PC-9 (cell line): ENCODE measurements around the gene HSBP1L1. TPM values are rescaled to one million over a fixed set of nuclear protein-coding genes. Genes with fewer than 3 reads are reported as not detected.

ENCODE experiments used
- BruUV-seq: library from RNA; stranded (reverse); fragments of 400-500 nt; replicated peaks from 2 replicates; lab custom pipeline; 2021; lab: Mats Ljungman, UMichigan
- CTCF ChIA-PET: fragments of 300-600 bp; sonication (Branson Sonifier 250); formaldehyde crosslinking; loops from one replicate; lab custom pipeline; 2022; ENCODE audit warnings: antibody characterized with exemption; lab: Charles Lee
- POLR2A ChIA-PET: fragments of 300-600 bp; sonication (Branson Sonifier 250); formaldehyde crosslinking; loops from one replicate; lab custom pipeline; 2022; ENCODE audit warnings: antibody characterized with exemption; ENCODE audit not compliant: unreplicated experiment; lab: Charles Lee
- DNase-seq, 2 experiments: peaks; one replicate each; pipeline versions ENCODE4 v3.0.0 to v3.0.0-alpha.2; 2015 to 2022; ENCODE audit warnings: mixed read lengths in 1 of 2
- H2AFZ ChIP-seq: fragments of 200-600 bp; sonication (generic); 2 replicates; pipeline ENCODE4 v1.8.1; 2017; ENCODE audit warnings: antibody characterized with exemption
- H3F3A ChIP-seq: fragments of 200-600 bp; sonication (generic); 2 replicates; pipeline ENCODE4 v1.8.1; 2017; ENCODE audit warnings: antibody characterized with exemption, mild to moderate bottlenecking, low read depth; ENCODE audit not compliant: insufficient read depth
- H3K27ac ChIP-seq: fragments of 200-600 bp; sonication (generic); 2 replicates; pipeline ENCODE4 v1.6.1; 2016; ENCODE audit warnings: mixed run types
- H3K27me3 ChIP-seq: fragments of 200-600 bp; sonication (generic); 2 replicates; pipeline ENCODE4 v1.6.1; 2016; ENCODE audit warnings: low read depth, mixed run types; ENCODE audit not compliant: insufficient read depth
- H3K36me3 ChIP-seq: fragments of 200-600 bp; sonication (generic); 2 replicates; pipeline ENCODE4 v1.6.1; 2016; ENCODE audit warnings: low read depth, mixed run types
- H3K4me1 ChIP-seq: fragments of 200-600 bp; sonication (generic); replicated peaks from 2 replicates; pipeline ENCODE4 v1.6.1; 2016; ENCODE audit warnings: mixed run types; ENCODE audit not compliant: insufficient read depth
- H3K4me2 ChIP-seq: fragments of 200-600 bp; sonication (generic); 2 replicates; pipeline ENCODE4 v1.6.1; 2017; ENCODE audit warnings: mixed run types
- H3K4me3 ChIP-seq: fragments of 200-600 bp; sonication (generic); 2 replicates; pipeline ENCODE4 v1.6.1; 2016; ENCODE audit warnings: mixed run types
- H3K79me2 ChIP-seq: fragments of 200-600 bp; sonication (generic); 2 replicates; pipeline ENCODE4 v1.6.1; 2017; ENCODE audit warnings: low read depth, mixed run types
- H3K9me2 ChIP-seq: fragments of 200-600 bp; sonication (generic); 2 replicates; pipeline ENCODE4 v1.8.1; 2017; ENCODE audit warnings: mild to moderate bottlenecking; ENCODE audit not compliant: insufficient read depth
- H3K9me3 ChIP-seq: fragments of 200-600 bp; sonication (generic); 2 replicates; pipeline ENCODE4 v1.8.1; 2016; ENCODE audit warnings: low read depth; ENCODE audit not compliant: insufficient read depth
- H4K20me1 ChIP-seq: fragments of 200-600 bp; sonication (generic); 2 replicates; pipeline ENCODE4 v1.8.1; 2017; ENCODE audit not compliant: insufficient read depth
- CTCF ChIP-seq: fragments of 200-600 bp; sonication (generic); conservative IDR thresholded peaks from 2 replicates; pipeline ENCODE4 v1.6.1; 2017; ENCODE audit warnings: mixed run types, antibody characterized with exemption, mild to moderate bottlenecking, moderate library complexity
- EZH2 ChIP-seq: fragments of 200-600 bp; sonication (generic); IDR thresholded peaks from 2 replicates; pipeline ENCODE4 v1.8.0; 2017; ENCODE audit warnings: antibody characterized with exemption, low read depth
- intact Hi-C: fragments of 100-400 bp; cut with micrococcal nuclease; formaldehyde crosslinking; loops from one replicate; pipeline ENCODE4 v1.10.0; 2022; ENCODE audit not compliant: unreplicated experiment
- total RNA-seq: library from RNA; stranded (reverse); gene quantifications from 2 replicates; pipeline ENCODE4 v1.2.3, GENCODE V29; 2021

The HSBP1L1 gene
- total RNA-seq, 1 experiment from 2014 or later = 41.5 TPM

- intact Hi-C loops = no loop called here
- Histone ChIP-seq H3K79me2 (peaks cover 84% of the 10 kb centered on the region), H2AFZ (no peak overlapping the region), H3K36me3 (peaks cover 37% of the 10 kb centered on the region), H3K4me3 (no peak overlapping the region), H3K27me3 (no peaks in the 10 kb centered on the region), H3K27ac (no peak overlapping the region), H3K9me3 (no peaks in the 10 kb centered on the region), H3K4me1 (no peaks in the 10 kb centered on the region), H3K9me2 (no peaks in the 10 kb centered on the region), H4K20me1 (peaks cover 86% of the 10 kb centered on the region), H3K4me2 (no peak overlapping the region), H3F3A (peaks cover 8% of the 10 kb centered on the region)
- peak in 1 of 2 experiments; percentile 3 for DNase-seq
- BruUV-seq = no TSS peak
- ChIA-PET CTCF (no interaction called here), POLR2A (no interaction called here)
- TF ChIP-seq CTCF (no peak), EZH2 (no peak)
Measured at GRCh38 chr18:79975985-79976680, 11.7 kb downstream of the HSBP1L1 start.

- POLR2A ChIA-PET = no interaction called here
- Histone ChIP-seq H2AFZ (no peak overlapping the region), H3K9me3 (no peaks in the 10 kb centered on the region), H3K4me3 (no peak overlapping the region), H3K4me1 (0 out of 2 replicates have a peak, but pooled peaks cover 4% of the 10 kb centered on the region), H3K79me2 (peaks cover 100% of the 10 kb centered on the region), H3K27ac (no peak overlapping the region), H3K36me3 (peaks cover 28% of the 10 kb centered on the region), H3K9me2 (no peaks in the 10 kb centered on the region), H3F3A (peaks cover 5% of the 10 kb centered on the region; the same call in 1 of the 2 replicates), H3K4me2 (no peak overlapping the region), H4K20me1 (peaks cover 100% of the 10 kb centered on the region), H3K27me3 (no peaks in the 10 kb centered on the region)
- CTCF ChIA-PET = no interaction called here
- no peak for DNase-seq
- no TSS peak for BruUV-seq
- TF ChIP-seq CTCF = no peak
- TF ChIP-seq EZH2 = no peak
- intact Hi-C loops = no loop called here
Measured at GRCh38 chr18:79979843-79980242, 15.4 kb downstream of the HSBP1L1 start.

- H3K27ac ChIP-seq = no peak overlapping the region
- POLR2A ChIA-PET = no interaction called here
- H3K27me3 ChIP-seq = no peaks in the 10 kb centered on the region
- peaks cover 100% of the 10 kb centered on the region for H4K20me1 ChIP-seq
- H3K4me1 ChIP-seq = 0 out of 2 replicates have a peak, but pooled peaks cover 4% of the 10 kb centered on the region
- TF ChIP-seq EZH2 (no peak), CTCF (no peak)
- H2AFZ ChIP-seq = no peak overlapping the region
- no peaks in the 10 kb centered on the region for H3K9me2 ChIP-seq
- H3F3A ChIP-seq = peaks cover 6% of the 10 kb centered on the region; the same call in 1 of the 2 replicates
- CTCF ChIA-PET = no interaction called here
- H3K4me2 ChIP-seq = no peak overlapping the region
- intact Hi-C loops = no loop called here
- no peaks in the 10 kb centered on the region for H3K9me3 ChIP-seq
- H3K79me2 ChIP-seq = peaks cover 100% of the 10 kb centered on the region
- BruUV-seq = no TSS peak
- DNase-seq = no peak
- no peak overlapping the region for H3K4me3 ChIP-seq
- peaks cover 36% of the 10 kb centered on the region for H3K36me3 ChIP-seq
Measured at GRCh38 chr18:79980585-79980984, 16.1 kb downstream of the HSBP1L1 start.
